A549 treated with Hydrocortisone at 1 μM for 4 hours (cell line): ENCODE results near the gene PCDHGB2. TPM values are rescaled to one million over a fixed set of nuclear protein-coding genes. Genes with fewer than 3 reads are reported as not detected.

Source experiments
- total RNA-seq: library from RNA; stranded (reverse); fragments of 200-300 nt; extraction: Qiagen RNA extraction; gene quantifications from 5 replicates; pipeline ENCODE4 v1.2.3, GENCODE V29; 2022

PCDHGB2 gene
- 0.05 to 0.13 TPM (median 0.11 TPM) in 4 of 5 replicates, not detected in the other for total RNA-seq

DNA sequence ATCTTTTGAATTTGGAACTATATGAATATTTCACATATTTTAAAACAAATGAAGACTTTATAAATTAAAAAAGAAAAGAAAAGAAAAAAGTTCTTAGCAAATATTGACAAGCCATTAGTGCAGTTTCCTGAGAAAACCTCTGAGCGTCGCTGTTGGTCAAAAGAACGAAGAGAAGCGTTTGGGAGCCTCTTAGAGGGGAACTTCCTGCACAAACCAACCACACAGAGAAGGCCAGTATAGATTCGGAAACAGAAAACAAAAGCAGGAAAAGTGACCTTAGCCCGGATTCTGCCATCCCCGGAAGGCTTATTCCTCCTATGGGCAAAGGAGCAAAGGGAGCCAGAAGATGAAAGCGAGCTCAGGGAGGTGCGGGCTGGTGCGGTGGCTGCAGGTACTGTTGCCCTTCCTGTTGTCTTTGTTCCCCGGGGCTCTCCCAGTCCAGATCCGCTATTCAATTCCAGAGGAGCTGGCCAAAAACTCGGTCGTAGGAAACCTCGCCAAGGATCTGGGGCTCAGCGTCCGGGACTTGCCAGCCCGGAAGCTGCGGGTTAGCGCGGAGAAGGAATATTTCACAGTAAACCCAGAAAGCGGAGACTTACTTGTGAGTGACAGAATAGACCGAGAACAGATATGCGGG is at the start of gene PCDHGB2:
PCDHGB2 (plus strand) TSS at position 205 of the 637 bp plus-strand sequence; CDS start at position 347, 142 bp downstream.

DNA sequence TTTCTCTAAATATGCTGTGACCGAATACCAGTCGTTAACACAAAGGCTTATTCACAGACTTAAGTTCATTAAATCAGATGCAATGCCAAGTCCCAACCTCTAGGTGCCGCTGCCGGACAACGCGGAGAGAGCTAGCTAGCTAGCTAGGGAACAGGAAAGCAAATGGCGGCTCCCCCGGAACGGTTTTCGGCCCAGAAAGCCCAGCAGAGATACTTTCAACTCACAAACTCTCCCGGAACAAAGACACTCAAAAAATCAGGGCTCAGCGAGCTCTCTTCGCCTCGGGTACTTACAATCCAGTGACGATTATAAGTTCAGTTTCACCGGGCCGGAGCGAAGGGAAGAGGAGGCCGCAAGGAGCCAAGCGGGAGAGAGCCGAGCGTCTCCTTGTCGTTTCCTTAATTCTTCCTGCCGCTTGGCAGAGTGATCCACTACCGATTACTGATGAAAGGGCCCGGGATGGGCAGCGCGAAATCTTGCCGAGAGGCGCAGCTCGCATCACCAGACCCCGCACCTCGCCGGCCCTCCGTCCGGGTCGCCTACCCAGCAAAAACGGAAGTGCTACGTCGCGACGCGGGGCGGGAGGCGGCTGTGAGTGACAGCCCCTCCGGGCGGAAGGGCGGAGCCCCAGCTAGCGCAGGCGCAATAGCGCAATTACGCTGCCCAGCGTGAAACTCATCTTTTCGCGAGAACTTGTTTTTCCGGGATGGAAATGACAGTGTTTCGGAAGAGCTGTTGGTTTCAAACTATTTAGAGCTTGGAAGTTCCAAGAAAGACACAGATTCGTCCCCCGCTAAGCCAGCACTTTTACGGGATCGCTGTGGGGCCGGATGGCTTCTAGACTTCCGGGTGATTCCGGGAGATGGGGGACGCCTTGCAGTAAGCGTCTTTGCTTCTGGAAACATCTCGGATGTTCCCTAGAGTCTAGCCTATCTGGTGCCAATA is 39.3 kb upstream of the PCDHGB2 start, which contains the start of gene TAF7:
TAF7 (minus strand) TSS at position 560 of the 945 bp plus-strand sequence. CDS start 740 bp downstream, outside the sequence.

DNA sequence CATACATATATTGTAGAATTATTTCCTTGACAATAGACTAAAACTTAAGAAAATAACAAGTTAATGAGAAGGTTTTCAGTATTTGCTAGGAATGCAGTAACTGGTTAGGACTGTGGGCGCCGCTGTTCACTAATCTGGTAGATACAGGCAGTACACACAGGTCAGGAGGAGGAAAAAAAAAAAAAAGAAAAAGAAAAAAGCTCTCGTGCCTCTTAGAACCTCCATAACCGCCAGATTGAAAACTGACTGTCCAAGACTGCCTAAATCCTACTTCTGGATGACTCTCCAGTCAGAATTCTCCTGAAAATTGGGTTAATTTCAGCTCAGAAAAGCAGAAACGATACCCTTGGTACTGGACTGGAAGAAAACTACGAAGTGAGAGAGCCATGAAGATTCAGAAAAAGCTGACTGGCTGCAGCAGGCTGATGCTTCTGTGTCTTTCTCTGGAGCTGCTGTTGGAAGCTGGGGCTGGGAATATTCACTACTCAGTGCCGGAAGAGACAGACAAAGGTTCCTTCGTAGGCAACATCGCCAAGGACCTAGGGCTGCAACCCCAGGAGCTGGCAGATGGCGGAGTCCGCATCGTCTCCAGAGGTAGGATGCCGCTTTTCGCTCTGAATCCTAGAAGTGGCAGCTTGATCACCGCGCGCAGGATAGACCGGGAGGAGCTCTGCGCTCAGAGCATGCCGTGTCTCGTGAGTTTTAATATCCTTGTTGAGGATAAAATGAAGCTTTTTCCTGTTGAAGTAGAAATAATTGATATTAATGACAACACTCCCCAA is 29.3 kb upstream of the PCDHGB2 start, which contains the start of gene PCDHGA1:
PCDHGA1 (plus strand) TSS at position 216 of the 782 bp plus-strand sequence.

DNA sequence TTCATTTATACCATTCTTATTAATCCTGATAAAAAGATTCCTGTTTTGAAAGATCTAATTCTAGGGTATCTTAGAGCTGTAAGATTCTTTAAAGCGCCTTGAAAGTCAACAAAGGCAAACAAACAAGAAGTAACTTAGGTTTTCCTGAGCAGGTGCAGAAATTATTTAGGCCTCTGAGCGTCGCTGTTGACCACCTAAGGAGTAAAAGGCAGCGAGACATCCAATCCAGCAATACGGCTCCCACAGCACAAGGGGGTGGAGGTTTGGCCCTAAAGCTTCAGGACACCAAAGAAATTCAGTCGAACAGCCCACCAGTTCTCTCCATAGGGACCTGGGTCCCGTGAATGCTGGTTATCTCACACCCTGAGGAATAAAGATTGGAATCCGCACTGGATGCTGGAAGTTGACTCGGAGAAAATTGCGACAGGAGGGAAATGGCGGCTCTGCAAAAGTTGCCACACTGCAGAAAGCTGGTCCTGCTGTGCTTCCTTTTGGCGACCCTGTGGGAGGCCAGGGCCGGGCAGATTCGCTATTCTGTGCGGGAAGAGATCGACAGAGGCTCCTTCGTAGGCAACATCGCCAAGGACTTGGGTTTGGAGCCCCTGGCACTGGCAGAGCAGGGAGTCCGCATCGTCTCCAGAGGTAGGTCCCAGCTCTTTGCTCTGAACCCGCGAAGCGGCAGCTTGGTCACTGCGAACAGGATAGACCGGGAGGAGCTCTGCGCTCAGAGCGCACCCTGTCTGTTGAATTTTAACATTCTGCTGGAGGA is 21.1 kb upstream of the PCDHGB2 start, which contains the start of gene PCDHGA2:
PCDHGA2 (plus strand) TSS at position 223 of the 769 bp plus-strand sequence.

DNA sequence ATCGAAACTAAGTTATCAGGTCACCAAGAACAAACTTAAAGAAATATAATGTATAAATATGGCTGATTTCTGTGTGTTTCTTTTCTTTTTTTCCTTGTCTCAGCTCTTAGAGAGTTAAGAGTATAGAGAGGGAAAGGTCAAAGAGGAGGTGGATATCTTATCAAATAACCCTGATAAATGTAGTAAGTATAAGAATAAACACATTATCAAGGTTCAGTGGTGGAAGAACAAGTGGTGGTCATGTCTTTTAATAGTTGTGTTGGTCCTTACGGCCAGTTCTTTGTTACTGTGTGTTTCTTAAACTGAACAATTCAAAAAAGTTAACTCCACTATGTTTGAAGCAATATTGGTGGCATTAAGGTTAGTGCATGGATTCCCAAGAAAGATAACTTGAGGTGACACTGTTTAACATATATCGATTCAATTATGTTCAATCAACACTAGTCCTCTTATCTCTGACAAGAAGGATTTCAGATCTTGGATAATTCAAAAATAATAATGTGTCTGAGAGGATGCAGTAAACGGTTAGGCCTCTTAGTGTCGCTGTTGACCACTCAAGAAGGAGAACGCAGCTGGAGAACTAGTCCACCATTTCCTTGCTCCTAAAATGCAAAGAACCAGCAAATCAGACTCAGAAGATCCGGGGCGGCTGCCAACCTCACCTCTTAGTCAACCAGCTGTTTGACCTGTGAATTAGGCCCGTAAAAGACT is 16.4 kb upstream of the PCDHGB2 start, which contains the start of gene PCDHGA3:
PCDHGA3 (plus strand) TSS at position 588 of the 711 bp plus-strand sequence. CDS start 205 bp downstream, outside the sequence.

DNA sequence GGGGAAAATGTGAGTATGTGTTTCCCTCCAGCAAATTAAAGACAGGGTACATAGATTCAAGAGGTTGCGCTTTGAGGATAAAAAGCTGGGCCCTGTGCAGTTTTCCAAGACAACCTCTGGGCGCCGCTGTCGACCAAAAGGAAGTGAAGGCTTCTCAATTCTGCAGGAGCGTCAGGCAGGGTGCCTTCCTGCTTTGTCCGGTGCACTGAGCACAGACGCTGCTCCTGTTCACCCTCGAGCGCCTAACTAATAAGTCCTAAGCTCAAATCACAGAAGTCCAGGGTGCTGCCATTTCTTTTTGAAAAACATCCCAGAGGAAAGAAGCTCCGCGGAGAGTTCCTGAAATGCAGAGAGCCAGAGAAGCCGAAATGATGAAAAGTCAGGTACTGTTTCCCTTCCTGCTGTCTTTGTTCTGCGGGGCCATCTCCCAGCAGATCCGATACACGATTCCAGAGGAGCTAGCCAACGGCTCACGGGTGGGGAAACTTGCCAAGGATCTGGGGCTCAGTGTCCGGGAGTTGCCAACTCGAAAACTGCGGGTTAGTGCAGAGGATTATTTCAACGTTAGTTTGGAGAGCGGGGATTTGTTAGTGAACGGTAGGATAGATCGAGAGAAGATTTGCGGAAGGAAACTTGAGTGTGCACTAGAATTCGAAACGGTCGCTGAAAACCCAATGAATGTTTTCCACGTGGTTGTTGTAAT is 9.7 kb upstream of the PCDHGB2 start, which contains the start of gene PCDHGB1:
PCDHGB1 (plus strand) TSS at position 183 of the 703 bp plus-strand sequence; CDS start at position 345, 162 bp downstream.

DNA sequence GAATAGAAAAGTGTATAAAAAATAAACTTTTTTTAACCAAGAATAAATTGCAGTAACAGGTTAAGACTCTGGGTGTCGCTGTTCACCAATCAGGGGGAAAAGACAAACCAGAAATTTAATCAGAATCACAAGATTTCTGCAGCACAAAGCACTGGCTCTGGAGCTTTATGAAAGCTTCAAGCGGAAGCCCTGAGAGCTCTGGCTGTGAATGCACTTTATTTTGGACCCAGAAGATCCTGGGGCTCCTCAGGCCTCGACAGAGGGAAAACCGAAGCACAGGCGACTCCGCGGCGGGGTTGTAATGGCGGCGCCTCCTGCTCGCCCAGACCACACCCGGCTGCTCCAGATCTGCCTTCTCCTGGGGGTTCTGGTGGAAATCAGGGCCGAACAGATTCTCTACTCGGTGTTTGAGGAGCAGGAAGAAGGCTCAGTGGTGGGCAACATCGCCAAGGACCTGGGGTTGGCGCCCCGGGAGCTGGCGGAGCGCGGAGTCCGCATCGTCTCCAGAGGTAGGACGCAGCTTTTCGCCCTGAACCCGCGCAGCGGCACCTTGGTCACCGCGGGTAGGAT is 4.8 kb upstream of the PCDHGB2 start, which contains the start of gene PCDHGA4:
PCDHGA4 (plus strand) TSS at position 122 of the 570 bp plus-strand sequence; CDS start at position 209, 87 bp downstream.

DNA sequence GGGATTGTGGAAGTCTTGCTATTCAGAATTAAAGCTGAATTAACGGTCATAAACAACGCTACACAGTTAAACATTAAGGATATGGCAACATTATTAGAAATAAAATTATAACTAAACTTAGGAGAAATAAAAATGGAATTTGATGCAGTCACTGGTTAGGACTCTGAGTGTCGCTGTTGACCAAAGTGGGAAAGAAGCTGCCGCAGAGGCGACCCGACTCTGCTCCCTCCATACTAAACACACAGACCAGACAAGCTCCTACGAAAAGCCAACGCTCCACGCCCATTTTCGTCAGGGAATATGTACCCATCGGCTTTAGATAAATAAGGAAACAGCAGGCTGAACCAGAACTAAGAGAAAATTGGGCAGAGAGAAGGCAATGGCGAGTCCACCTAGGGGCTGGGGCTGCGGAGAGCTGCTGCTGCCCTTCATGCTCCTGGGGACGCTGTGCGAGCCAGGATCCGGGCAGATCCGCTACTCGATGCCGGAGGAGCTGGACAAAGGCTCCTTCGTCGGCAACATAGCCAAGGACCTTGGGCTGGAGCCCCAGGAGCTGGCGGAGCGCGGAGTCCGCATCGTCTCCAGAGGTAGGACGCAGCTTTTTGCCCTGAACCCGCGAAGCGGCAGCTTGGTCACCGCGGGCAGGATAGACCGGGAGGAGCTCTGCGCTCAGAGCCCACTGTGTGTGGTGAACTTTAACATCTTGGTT is 4.3 kb downstream of the PCDHGB2 start, which contains the start of gene PCDHGA5:
PCDHGA5 (plus strand) TSS at position 211 of the 709 bp plus-strand sequence; CDS start at position 380, 169 bp downstream.

DNA sequence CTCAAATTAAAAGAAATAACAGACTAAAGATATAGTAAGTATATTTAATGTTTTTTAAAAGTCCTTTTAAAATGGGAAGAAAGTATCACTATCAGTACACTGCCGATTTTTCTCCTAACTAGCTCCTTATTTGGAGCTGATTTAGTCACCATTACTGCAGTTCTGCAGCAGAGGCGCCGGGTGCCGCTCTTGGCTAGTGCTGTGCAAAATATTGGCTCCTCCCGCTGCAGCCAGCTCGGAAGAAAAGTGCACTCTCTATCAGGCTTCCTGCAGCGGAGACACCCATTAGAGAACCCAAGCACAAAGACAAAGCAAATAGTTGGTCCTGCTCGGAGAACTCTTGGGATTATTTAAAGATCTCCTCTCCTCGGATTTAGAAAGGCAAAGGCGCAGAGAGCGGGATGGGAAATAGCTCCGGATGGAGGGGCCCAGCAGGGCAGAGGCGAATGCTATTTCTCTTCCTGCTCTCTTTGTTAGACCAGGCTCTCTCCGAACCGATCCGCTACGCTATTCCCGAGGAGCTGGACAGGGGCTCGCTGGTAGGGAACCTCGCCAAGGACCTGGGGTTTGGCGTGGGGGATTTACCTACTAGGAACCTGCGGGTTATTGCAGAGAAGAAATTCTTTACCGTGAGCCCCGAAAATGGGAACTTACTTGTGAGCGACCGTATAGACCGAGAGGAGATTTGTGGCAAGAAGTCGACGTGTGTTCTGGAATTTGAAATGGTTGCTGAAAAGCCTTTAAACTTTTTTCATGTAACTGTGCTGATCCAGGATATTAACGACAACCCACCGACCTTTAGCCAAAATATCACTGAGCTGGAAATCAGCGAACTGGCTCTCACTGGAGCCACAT is 10.4 kb downstream of the PCDHGB2 start, which contains the start of gene PCDHGB3:
PCDHGB3 (plus strand) TSS at position 249 of the 855 bp plus-strand sequence; CDS start at position 402, 153 bp downstream.

DNA sequence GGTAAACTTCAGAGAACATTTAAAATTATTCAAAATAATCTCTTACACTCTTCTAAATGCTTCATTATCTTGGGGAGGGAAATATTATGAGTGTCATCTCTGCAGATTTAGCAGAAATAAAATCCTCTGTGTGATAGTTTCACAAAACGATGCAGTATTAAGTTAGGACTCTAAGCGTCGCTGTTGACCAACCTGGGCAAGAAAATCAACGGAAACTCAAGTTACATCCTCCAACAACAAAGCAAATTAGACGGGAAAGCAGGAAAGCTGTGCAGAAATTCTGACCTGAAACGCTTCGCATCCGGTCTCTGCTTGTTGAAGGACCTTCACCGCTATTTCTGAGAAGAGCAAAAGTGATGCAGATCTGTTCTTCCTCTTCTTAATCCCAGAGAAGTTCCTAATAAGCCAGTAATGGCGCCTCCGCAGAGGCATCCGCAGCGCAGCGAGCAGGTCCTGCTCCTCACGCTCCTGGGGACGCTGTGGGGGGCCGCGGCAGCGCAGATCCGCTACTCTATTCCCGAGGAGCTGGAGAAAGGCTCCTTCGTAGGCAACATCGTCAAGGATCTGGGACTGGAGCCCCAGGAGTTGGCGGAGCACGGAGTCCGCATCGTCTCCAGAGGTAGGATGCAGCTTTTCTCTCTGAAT is 14.0 kb downstream of the PCDHGB2 start, which contains the start of gene PCDHGA6:
PCDHGA6 (plus strand) TSS at position 219 of the 645 bp plus-strand sequence; CDS start at position 412, 193 bp downstream.

DNA sequence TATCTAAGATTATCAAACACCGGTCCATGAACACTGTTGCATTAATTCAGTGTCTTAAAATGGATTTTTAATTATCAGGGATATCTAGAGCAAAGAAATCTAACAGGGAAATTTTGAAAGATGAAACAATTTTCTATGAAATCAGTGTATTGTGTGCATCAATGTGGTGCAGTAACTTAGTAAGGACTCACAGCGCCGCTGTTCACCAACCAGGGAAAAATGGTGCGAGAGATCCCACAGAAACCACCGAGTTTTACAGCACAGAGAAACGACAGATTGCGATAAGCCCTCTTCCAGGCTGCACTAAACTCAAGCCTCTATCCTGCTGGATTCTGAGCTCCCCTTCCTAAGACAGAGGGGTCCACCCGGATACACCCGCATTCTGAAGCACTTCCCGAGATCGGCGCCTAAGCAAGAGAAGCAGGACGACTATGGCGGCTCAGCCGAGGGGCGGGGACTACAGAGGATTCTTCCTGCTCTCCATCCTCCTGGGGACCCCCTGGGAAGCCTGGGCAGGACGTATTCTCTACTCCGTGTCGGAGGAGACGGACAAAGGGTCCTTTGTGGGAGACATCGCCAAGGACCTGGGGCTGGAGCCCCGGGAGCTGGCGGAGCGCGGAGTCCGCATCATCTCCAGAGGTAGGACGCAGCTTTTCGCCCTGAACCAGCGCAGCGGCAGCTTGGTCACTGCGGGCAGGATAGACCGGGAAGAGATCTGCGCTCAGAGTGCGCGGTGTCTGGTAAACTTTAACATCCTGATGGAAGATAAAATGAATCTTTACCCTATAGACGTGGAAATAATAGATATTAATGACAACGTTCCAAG is 22.9 kb downstream of the PCDHGB2 start, which contains the start of gene PCDHGA7:
PCDHGA7 (plus strand) TSS at position 274 of the 826 bp plus-strand sequence; CDS start at position 432, 158 bp downstream.

DNA sequence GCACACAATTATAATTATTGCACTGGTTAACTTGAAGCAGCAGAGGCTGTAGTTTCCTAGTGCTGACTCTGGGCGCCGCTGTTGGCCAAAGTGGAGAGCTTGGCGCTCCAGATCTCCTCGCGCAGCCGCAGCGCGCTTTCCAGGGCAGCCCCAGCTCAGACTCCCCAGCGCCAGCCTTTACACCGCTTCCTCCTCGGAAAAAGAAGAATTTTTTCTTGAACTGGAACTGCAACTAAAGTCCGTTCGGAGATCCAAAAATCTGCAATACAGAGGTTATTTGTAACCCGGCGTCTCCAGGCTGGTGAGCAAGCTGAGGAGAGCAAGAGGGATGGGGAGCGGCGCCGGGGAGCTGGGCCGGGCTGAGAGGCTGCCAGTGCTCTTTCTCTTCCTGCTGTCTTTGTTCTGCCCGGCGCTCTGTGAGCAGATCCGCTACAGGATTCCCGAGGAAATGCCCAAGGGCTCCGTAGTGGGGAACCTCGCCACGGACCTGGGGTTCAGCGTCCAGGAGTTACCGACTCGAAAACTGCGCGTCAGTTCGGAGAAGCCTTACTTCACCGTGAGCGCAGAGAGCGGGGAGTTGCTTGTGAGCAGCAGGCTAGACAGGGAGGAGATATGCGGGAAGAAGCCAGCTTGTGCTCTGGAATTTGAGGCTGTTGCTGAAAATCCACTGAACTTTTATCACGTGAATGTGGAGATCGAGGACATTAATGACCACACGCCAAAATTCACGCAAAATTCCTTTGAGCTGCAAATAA is 27.9 kb downstream of the PCDHGB2 start, which contains the start of gene PCDHGB4:
PCDHGB4 (plus strand) TSS at position 142 of the 755 bp plus-strand sequence; CDS start at position 329, 187 bp downstream.

DNA sequence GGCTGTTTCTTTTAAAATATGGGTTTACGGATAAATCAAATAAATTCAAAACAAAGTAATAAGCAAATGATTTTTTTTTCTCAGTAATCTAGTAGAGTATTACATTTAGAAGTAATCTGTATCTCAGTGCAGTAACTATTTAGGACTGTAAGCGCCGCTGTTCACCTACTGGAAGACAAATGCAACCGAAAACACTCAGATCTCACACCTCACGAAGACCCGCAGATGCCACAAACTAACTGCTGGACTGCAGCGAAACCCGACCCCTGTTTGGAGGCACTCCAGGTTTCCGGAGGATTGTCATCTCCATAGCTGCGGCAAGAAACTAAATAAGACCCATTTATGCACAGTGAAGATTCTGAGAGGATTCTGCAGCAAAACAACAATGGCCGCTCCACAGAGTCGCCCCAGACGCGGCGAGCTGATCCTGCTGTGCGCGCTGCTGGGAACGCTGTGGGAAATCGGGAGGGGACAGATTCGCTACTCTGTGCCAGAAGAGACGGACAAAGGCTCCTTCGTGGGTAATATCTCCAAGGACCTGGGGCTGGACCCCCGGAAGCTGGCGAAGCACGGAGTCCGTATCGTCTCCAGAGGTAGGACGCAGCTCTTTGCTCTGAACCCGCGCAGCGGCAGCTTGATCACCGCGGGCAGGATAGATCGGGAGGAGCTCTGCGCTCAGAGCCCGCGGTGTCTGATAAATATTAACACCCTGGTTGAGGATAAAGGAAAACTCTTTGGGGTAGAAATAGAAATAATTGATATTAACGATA is 32.8 kb downstream of the PCDHGB2 start, which contains the start of gene PCDHGA8:
PCDHGA8 (plus strand) TSS at position 205 of the 770 bp plus-strand sequence; CDS start at position 386, 181 bp downstream.

